Gastroesophageal sphincter (tissue), 4 donors: ENCODE data around the gene BBOX1. TPM values are rescaled to one million over a fixed set of nuclear protein-coding genes. Genes with fewer than 3 reads are reported as not detected.
A peak's percentile ranks its signal among the peaks of the same experiment; 100 is the strongest.

Source experiments
- ATAC-seq: fragments of 150-250 bp; one replicate; pipeline ENCODE4 v1.9.1; 2016; ENCODE audit warnings: mild to moderate bottlenecking, moderate library complexity
- H3K27ac ChIP-seq, 4 donors: fragments of 200-600 bp; sonication (generic) in 3 of 4; 1 replicate in 3 of 4; 2 replicates in 1 of 4; pipeline ENCODE4 v1.5.1; 2016 to 2019
- H3K27me3 ChIP-seq: fragments of 200-600 bp; sonication (generic); one replicate; pipeline ENCODE4 v1.5.1; 2019
- H3K36me3 ChIP-seq, 2 donors: fragments of 200-600 bp; sonication (generic); one replicate each; pipeline ENCODE4 v1.5.1; 2019; ENCODE audit warnings: control low read depth in 1 of 2
- H3K4me1 ChIP-seq, 3 donors: fragments of 200-600 bp; sonication (generic); 1 replicate in 2 of 3; 2 replicates in 1 of 3; pipeline ENCODE4 v1.5.1; 2016 to 2019; ENCODE audit warnings: control low read depth in 2 of 3
- H3K4me3 ChIP-seq, 2 donors: fragments of 200-600 bp; sonication (generic); one replicate each; pipeline ENCODE4 v1.5.1; 2019; ENCODE audit warnings: mild to moderate bottlenecking in 1 of 2, moderate library complexity in 1 of 2
- H3K9me3 ChIP-seq, 3 donors: fragments of 200-600 bp; sonication (generic); one replicate each; pipeline ENCODE4 v1.5.1; 2017 to 2019; ENCODE audit warnings: control low read depth in 2 of 3
- CTCF ChIP-seq, 4 experiments: fragments of 200-600 bp in 2 of 4; fragments of 450-650 bp in 2 of 4; sonication (generic) in 1 of 4; IDR thresholded peaks; one replicate each; pipeline ENCODE4 v1.5.1; 2017 to 2019; ENCODE audit warnings: antibody characterized with exemption in 4 of 4, mild to moderate bottlenecking in 2 of 4, moderate library complexity in 2 of 4
- EP300 ChIP-seq: sonication (generic); formaldehyde crosslinking; IDR thresholded peaks from one replicate; pipeline ENCODE4 v1.6.1; 2017; ENCODE audit warnings: antibody characterized with exemption, mild to moderate bottlenecking
- POLR2A ChIP-seq, 2 donors: fragments of 450-650 bp; IDR thresholded peaks; one replicate each; pipeline ENCODE4 v1.6.1; 2017; ENCODE audit warnings: antibody characterized with exemption in 2 of 2, mild to moderate bottlenecking in 2 of 2, moderate library complexity in 1 of 2
- POLR2AphosphoS5 ChIP-seq: sonication (generic); formaldehyde crosslinking; IDR thresholded peaks from one replicate; pipeline ENCODE4 v1.6.1; 2017; ENCODE audit warnings: antibody characterized with exemption
- WGBS, 2 donors: methylation state at CpG; one replicate each; pipeline ENCODE4 v1.1.5; 2018; ENCODE audit warnings: low coverage in 1 of 2; 5-methylcytosine and 5-hydroxymethylcytosine counted together
- total RNA-seq, 4 donors: library from RNA; depleted of rRNA; stranded (reverse); fragments of >200 nt; gene quantifications; one replicate each; pipeline ENCODE4 v1.1.0, GENCODE V29; 2016

BBOX1 gene
- total RNA-seq, 4 donors from 2014 or later = 0.67 to 4.4 TPM; not detected in 2

- WGBS, 2 donors = 82 to 86% methylated on average over 1 to 2 of the region's 2 CpGs
- TF ChIP-seq EP300 (no peak), POLR2A (IDR thresholded peaks at IDR 0.05) (no peak), POLR2AphosphoS5 (no peak), CTCF (IDR thresholded peaks at IDR 0.05) (no peak)
- no peak for ATAC-seq
These were observed 109.5 kb downstream of the BBOX1 start for GRCh38 chr11:27150098-27150497.

GRCh38 chr11:27153136-27153535 is 112.5 kb downstream of the BBOX1 start:
- 83% methylated on average over 1 of the region's 1 CpG; no CpG with 5 or more reads in 1 of the 2 donors for WGBS, 2 donors
- TF ChIP-seq POLR2AphosphoS5 (no peak), CTCF (IDR thresholded peaks at IDR 0.05) (no peak), EP300 (no peak), POLR2A (IDR thresholded peaks at IDR 0.05) (no peak)
- H3K27ac ChIP-seq = no peak overlapping the region
- no peaks in the 10 kb centered on the region for H3K9me3 ChIP-seq
- no peaks in the 10 kb centered on the region for H3K27me3 ChIP-seq
- no peaks in the 10 kb centered on the region for H3K36me3 ChIP-seq
- no peak for ATAC-seq
- H3K4me1 ChIP-seq = peaks cover 0 to 2% (median 0%) of the 10 kb centered on the region in 3 donors
- no peak overlapping the region for H3K4me3 ChIP-seq

More at GRCh38 chr11:27150098-27150497, 109.5 kb downstream of the BBOX1 start:
- Histone ChIP-seq H3K36me3 (no peaks in the 10 kb centered on the region), H3K4me1 (peaks cover 0 to 7% (median 0%) of the 10 kb centered on the region in 3 donors), H3K4me3 (no peak overlapping the region), H3K27me3 (no peaks in the 10 kb centered on the region), H3K9me3 (no peaks in the 10 kb centered on the region), H3K27ac (no peak overlapping the region)

GRCh38 chr11:27158456-27159334 is 118.1 kb downstream of the BBOX1 start:
- H3K9me3 ChIP-seq = peaks cover 0 to 3% (median 0%) of the 10 kb centered on the region in 3 donors
- peak; percentile 82 for ATAC-seq
- 29 to 41% methylated on average over 9 to 10 of the region's 10 CpGs for WGBS, 2 donors
- no peaks in the 10 kb centered on the region for H3K27me3 ChIP-seq
- no peaks in the 10 kb centered on the region for H3K36me3 ChIP-seq
- no peak overlapping the region for H3K4me3 ChIP-seq
- no peak overlapping the region for H3K27ac ChIP-seq
- peaks cover 0 to 5% (median 0%) of the 10 kb centered on the region in 3 donors for H3K4me1 ChIP-seq
- TF ChIP-seq POLR2A (IDR thresholded peaks at IDR 0.05) = no peak
- TF ChIP-seq CTCF (IDR thresholded peaks at IDR 0.05) = peak; percentile 74 to 95 (median 90)

GRCh38 chr11:27159335-27159679 is 118.7 kb downstream of the BBOX1 start:
- no peak for ATAC-seq
- Histone ChIP-seq H3K4me3 (no peak overlapping the region), H3K9me3 (peaks cover 0 to 3% (median 0%) of the 10 kb centered on the region in 3 donors), H3K27ac (no peak overlapping the region), H3K36me3 (no peaks in the 10 kb centered on the region), H3K27me3 (no peaks in the 10 kb centered on the region), H3K4me1 (peaks cover 0 to 5% (median 0%) of the 10 kb centered on the region in 3 donors)
- 33 to 57% methylated on average over 2 of the region's 2 CpGs for WGBS, 2 donors
- TF ChIP-seq POLR2A (IDR thresholded peaks at IDR 0.05) (no peak), POLR2AphosphoS5 (no peak), CTCF (IDR thresholded peaks at IDR 0.05) (no peak), EP300 (no peak)

GRCh38 chr11:27161071-27161470 is 120.5 kb downstream of the BBOX1 start:
- Histone ChIP-seq H3K9me3 (peaks cover 0 to 3% (median 0%) of the 10 kb centered on the region in 3 donors), H3K36me3 (no peaks in the 10 kb centered on the region), H3K4me3 (no peak overlapping the region), H3K4me1 (peaks cover 0 to 5% (median 0%) of the 10 kb centered on the region in 3 donors), H3K27me3 (no peaks in the 10 kb centered on the region), H3K27ac (no peak overlapping the region)
- no peak for ATAC-seq
- WGBS, 2 donors = 87 to 94% methylated on average over 2 of the region's 2 CpGs
- TF ChIP-seq EP300 = no peak
- no peak for TF ChIP-seq CTCF (IDR thresholded peaks at IDR 0.05)
- no peak for TF ChIP-seq POLR2A (IDR thresholded peaks at IDR 0.05)
- TF ChIP-seq POLR2AphosphoS5 = no peak
